ENCODE measurements around the gene GALNT14.
"Not testable (repeated sequence)": the region's sequence is repeated elsewhere in the genome, so short reads cannot be mapped to it uniquely, and the experiment has no call there.

Gene GALNT14

GRCh38 chr2:31138037-31138962 is at the start of gene GALNT14:
GALNT14 (minus strand) TSS chr2:31138440; CDS start chr2:31138086, 354 bp downstream.
- DNase-seq (ENCODE audit: low read depth): peak; percentile 64

- DNase-seq (ENCODE audit: low read depth): no peak
Observed at GRCh38 chr2:31187166-31187565, 48.9 kb upstream of the GALNT14 start.

GRCh38 chr2:31183973-31184372 is 45.7 kb upstream of the GALNT14 start:
- not testable (repeated sequence) for DNase-seq (ENCODE audit: low read depth)

- DNase-seq (ENCODE audit: low read depth): no peak
Observed at GRCh38 chr2:31176742-31177141, 38.5 kb upstream of the GALNT14 start.

GRCh38 chr2:31171142-31171541 is 32.9 kb upstream of the GALNT14 start:
- no peak for DNase-seq (ENCODE audit: low read depth)

GRCh38 chr2:31170071-31170698 is 31.9 kb upstream of the GALNT14 start:
- DNase-seq (ENCODE audit: low read depth): peak; percentile 68

- no peak for DNase-seq (ENCODE audit: low read depth)
Observed at GRCh38 chr2:31168291-31168690, 30.1 kb upstream of the GALNT14 start.

GRCh38 chr2:31166925-31167324 is 28.7 kb upstream of the GALNT14 start:
- DNase-seq (ENCODE audit: low read depth): no peak

- no peak for DNase-seq (ENCODE audit: low read depth)
Observed at GRCh38 chr2:31163011-31163539, 24.8 kb upstream of the GALNT14 start.

GRCh38 chr2:31161637-31162036 is 23.4 kb upstream of the GALNT14 start:
- no peak for DNase-seq (ENCODE audit: low read depth)

- no peak for DNase-seq (ENCODE audit: low read depth)
Observed at GRCh38 chr2:31151501-31151900, 13.3 kb upstream of the GALNT14 start.

GRCh38 chr2:31150120-31150670 is 12.0 kb upstream of the GALNT14 start:
- DNase-seq (ENCODE audit: low read depth): no peak

GRCh38 chr2:31148514-31148913 is 10.3 kb upstream of the GALNT14 start:
- DNase-seq (ENCODE audit: low read depth): no peak

GRCh38 chr2:31147645-31148044 is 9.4 kb upstream of the GALNT14 start:
- DNase-seq (ENCODE audit: low read depth): no peak

GRCh38 chr2:31142110-31142509 is 3.9 kb upstream of the GALNT14 start:
- no peak for DNase-seq (ENCODE audit: low read depth)

- no peak for DNase-seq (ENCODE audit: low read depth)
Observed at GRCh38 chr2:31141443-31142085, 3.3 kb upstream of the GALNT14 start.

GRCh38 chr2:31140151-31140550 is 1.9 kb upstream of the GALNT14 start:
- no peak for DNase-seq (ENCODE audit: low read depth)

- DNase-seq (ENCODE audit: low read depth): no peak
Observed at GRCh38 chr2:31139671-31140070, 1.4 kb upstream of the GALNT14 start.

- no peak for DNase-seq (ENCODE audit: low read depth)
Observed at GRCh38 chr2:31137211-31138036, 816 bp downstream of the GALNT14 start.

GRCh38 chr2:31136732-31137131 is 1.5 kb downstream of the GALNT14 start:
- no peak for DNase-seq (ENCODE audit: low read depth)

GRCh38 chr2:31136000-31136399 is 2.2 kb downstream of the GALNT14 start:
- no peak for DNase-seq (ENCODE audit: low read depth)
